GM10847 (cell line): ENCODE measurements around the gene CD81.

Source experiments
- POLR2A ChIP-seq: IDR thresholded peaks from 2 replicates; pipeline ENCODE4 v1.6.1; 2011; ENCODE audit not compliant: insufficient read length; ENCODE audit errors: extremely low read depth

Gene CD81

GRCh38 chr11:2376751-2377451, at the start of gene CD81:
Gene CD81 (plus strand): TSS chr11:2377310. CDS start chr11:2377550, 240 bp downstream.
- TF ChIP-seq POLR2A, result peak; percentile 89

- TF ChIP-seq POLR2A, result no peak
Measured at GRCh38 chr11:2328021-2328420, 49.1 kb upstream of the CD81 start.

- TF ChIP-seq POLR2A, result no peak
Measured at GRCh38 chr11:2328656-2329354, 48.3 kb upstream of the CD81 start.

GRCh38 chr11:2329551-2329950, 47.6 kb upstream of the CD81 start:
- no peak for TF ChIP-seq POLR2A

GRCh38 chr11:2330696-2331095, 46.4 kb upstream of the CD81 start:
- TF ChIP-seq POLR2A, result no peak

GRCh38 chr11:2331404-2331803, 45.7 kb upstream of the CD81 start:
- TF ChIP-seq POLR2A, result no peak

- TF ChIP-seq POLR2A, result no peak
Measured at GRCh38 chr11:2342557-2342956, 34.6 kb upstream of the CD81 start.

GRCh38 chr11:2342981-2343380, 34.1 kb upstream of the CD81 start:
- no peak for TF ChIP-seq POLR2A

GRCh38 chr11:2343502-2343901, 33.6 kb upstream of the CD81 start:
- no peak for TF ChIP-seq POLR2A

- no peak for TF ChIP-seq POLR2A
Measured at GRCh38 chr11:2345050-2345449, 32.1 kb upstream of the CD81 start.

GRCh38 chr11:2346014-2346413, 31.1 kb upstream of the CD81 start:
- TF ChIP-seq POLR2A, result no peak

- TF ChIP-seq POLR2A, result no peak
Measured at GRCh38 chr11:2346586-2347307, 30.4 kb upstream of the CD81 start.

- TF ChIP-seq POLR2A, result no peak
Measured at GRCh38 chr11:2347308-2347830, 29.7 kb upstream of the CD81 start.

- no peak for TF ChIP-seq POLR2A
Measured at GRCh38 chr11:2348986-2349385, 28.1 kb upstream of the CD81 start.

- TF ChIP-seq POLR2A, result no peak
Measured at GRCh38 chr11:2351701-2352100, 25.4 kb upstream of the CD81 start.

- TF ChIP-seq POLR2A, result no peak
Measured at GRCh38 chr11:2352420-2352819, 24.7 kb upstream of the CD81 start.
